T-helper 9 cell (primary cell): Measurements from ENCODE around the gene ANKRD33.

Experiments
- DNase-seq: peaks from one replicate; pipeline ENCODE4 v3.0.0-alpha.2; 2020

ANKRD33 gene

GRCh38 chr12:51905471-51906429 is 17.8 kb downstream of the ANKRD33 start:
- no peak for DNase-seq

DNA sequence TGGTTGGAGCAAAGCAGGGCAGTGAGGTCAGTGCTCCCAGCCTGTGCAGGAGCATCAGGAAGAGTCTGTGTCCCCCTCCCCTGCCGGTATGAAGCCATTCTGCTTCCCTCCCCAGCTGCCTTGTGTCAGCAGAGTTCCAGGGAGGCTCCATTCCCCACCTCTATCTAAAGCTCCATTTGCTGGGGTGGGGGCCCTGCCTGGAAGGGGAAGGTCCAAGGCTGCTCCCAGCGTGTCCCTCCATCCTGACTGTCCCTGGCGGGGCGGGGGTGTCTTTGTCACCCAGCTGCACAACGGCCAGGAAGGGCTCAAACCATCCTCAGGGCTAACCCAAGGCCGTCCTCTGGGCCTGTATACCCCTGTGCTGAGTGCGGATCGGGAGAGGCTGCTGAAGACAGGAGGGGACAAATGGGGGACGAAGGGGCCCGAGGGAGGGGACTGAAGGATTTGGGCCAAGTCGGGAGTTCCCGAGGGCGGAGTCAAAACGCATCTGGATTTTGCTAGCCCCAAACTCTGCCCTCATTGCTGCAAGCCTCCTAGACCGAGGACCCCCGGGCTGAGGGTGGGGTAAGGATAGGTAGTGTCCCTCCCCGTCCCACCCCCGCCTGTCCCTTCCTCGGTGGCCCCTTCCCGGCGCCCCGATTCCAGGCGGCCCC is 18.7 kb downstream of the ANKRD33 start:
- DNase-seq: no peak

GRCh38 chr12:51907083-51907855 is 19.4 kb downstream of the ANKRD33 start, which contains the start of gene ACVRL1:
TSS of gene ACVRL1 (plus strand) at chr12:51907504. CDS start at chr12:51912475, 4,971 bp downstream.
- no peak for DNase-seq

GRCh38 chr12:51907856-51908425 is 20.0 kb downstream of the ANKRD33 start:
- DNase-seq: no peak

GRCh38 chr12:51908876-51909592 is 21.1 kb downstream of the ANKRD33 start:
- no peak for DNase-seq

DNA sequence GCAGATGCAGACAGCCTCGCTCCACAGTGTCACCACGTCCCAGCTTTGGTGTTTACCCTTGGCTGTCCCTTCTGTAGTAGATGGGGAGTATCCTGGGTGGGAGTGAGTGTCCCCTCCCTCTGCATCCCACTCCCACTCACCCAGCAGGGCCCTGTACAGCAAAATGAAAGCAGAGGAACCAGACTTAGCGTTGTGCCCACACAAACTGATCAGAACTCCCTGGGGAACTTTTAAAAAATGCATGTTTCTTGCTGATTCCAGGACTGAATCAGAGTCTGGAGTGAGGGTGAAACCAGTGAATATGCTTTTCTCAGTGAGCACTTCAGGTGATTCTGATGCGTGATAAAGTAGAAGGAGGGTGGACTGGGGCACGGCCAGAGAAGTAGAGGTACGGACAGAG is 22.3 kb downstream of the ANKRD33 start:
- DNase-seq: no peak

DNA sequence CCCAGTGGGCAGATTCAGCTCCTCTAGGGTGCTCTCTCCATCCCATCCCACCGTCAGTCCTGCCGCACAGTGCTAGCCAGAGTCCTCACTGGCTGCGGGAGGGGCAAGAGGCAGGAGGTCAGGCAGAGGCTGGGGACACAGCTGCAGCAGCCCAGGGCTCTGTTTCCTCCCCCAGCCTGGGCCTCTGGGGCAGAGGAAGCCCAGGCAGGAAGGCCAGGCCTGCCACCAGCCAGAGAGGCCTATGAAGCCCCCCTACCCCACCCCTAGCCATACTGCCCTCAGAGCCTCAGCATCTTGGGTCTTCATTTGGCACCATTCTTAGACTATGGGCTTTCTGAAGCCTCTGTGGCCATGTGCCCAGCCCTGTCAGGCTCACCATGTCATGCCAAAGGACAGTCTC is 22.8 kb downstream of the ANKRD33 start:
- DNase-seq: no peak

DNA sequence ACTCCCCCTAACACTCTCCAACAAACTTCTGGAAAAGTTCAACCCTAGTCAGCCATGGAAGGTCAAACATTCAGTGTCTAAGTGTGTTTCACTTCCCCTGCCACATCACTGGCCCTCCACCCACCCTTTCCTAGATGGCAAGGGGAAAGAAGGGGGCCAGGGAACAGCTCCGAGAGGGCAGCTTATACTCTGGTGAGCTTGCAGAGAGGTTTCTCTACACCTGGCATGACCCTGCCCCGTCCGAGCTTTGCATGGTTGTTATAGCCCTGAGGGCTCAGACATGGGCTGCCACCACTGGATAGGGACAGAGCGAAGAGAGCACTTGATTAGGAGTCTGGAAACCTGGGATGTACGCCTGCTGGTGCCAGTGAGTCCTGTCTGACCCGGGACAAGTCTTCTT is 23.4 kb downstream of the ANKRD33 start:
- no peak for DNase-seq

- DNase-seq: no peak
Measured at GRCh38 chr12:51911788-51912711, 24.1 kb downstream of the ANKRD33 start.

DNA sequence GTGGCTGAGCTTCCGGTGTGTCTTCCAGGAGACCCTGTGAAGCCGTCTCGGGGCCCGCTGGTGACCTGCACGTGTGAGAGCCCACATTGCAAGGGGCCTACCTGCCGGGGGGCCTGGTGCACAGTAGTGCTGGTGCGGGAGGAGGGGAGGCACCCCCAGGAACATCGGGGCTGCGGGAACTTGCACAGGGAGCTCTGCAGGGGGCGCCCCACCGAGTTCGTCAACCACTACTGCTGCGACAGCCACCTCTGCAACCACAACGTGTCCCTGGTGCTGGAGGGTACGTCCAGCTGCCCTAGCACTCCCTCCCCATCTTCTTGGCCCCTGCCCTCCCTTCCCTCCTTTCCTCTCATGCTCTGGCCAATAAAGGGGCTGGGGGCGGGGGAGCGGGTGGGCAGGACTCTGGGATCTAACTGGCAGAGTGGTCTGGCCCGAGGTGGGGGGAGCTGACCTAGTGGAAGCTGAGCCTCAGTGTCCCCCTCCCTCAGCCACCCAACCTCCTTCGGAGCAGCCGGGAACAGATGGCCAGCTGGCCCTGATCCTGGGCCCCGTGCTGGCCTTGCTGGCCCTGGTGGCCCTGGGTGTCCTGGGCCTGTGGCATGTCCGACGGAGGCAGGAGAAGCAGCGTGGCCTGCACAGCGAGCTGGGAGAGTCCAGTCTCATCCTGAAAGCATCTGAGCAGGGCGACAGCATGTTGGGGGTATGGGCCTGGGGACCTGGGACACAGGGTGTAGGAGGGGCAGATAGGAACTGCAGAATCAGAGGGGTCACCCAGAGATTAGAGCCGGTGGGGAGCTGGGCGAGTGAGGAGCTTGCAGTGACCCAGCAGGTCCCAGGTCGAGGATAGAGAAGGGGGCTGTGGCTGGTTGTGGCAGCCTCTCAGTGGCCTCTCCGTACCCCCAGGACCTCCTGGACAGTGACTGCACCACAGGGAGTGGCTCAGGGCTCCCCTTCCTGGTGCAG is 25.4 kb downstream of the ANKRD33 start:
- DNase-seq: no peak

GRCh38 chr12:51914034-51914923 is 26.4 kb downstream of the ANKRD33 start:
- DNase-seq: no peak

DNA sequence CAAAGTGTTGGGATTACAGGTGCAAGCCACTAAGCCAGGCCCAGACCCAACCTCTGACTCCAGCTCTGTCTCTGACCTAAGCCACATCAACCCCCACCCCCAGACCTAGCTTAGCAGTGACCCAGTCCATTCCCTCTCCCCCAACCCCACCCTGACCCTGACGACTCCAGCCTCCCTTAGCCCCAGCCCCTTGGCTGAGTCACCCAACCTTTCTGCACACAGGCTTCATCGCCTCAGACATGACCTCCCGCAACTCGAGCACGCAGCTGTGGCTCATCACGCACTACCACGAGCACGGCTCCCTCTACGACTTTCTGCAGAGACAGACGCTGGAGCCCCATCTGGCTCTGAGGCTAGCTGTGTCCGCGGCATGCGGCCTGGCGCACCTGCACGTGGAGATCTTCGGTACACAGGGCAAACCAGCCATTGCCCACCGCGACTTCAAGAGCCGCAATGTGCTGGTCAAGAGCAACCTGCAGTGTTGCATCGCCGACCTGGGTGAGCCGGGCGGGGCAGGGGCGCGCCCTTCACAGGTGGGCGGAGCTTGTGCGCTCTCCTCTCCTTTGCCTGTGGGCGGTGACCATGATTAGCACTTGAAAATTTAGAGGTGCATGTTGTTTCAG is 27.2 kb downstream of the ANKRD33 start:
- DNase-seq: no peak

GRCh38 chr12:51915951-51916350 is 28.0 kb downstream of the ANKRD33 start:
- DNase-seq: no peak

DNA sequence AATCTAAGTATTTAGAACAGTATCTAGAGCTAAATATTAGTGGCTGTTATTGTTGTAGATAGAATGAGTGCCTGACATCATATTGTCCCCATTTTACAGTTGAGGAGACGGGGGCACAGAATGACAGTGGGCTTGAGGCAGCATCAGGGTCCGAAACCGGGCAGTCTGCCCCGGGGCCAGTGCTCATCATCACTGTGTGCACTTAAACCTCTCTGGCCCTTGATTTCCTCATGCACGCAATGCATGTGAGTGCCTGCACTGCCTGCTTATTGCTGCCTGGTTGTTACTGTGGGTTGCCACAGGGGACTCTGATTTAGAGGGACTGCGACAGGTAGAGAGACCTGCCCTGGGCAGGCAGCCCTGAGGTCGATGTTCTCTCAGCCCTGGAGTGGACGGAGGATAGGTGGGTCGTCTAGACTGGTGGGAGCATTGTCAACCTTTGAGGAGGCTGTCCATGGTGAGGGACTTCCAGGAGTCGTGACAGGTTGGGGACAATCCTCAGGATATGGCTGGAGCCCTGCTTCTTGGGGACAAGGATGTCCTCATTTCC is 29.2 kb downstream of the ANKRD33 start:
- DNase-seq: no peak

GRCh38 chr12:51917746-51918453 is 30.0 kb downstream of the ANKRD33 start:
- no peak for DNase-seq

DNA sequence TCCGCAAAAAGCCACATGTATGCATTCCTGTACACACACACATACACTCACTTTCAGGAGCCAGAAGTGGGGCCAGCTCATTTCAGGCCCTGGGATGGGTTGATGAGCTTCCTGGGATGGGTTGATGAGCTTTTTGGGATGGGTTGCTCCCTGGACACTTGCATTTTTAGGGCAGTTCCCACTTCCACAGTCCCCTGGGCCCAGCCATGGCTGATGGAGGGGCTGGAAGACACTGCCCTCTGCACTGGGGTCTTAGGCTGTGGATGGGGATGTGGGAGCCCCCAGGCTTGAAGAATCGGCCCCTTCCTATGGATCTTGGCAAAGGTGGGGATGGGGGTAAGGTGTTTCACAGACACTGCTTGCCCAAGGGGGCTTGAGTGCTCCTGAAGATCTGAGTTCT is 32.1 kb downstream of the ANKRD33 start:
- no peak for DNase-seq
